Upper lobe of right lung (tissue), 1 donor: ENCODE measurements around the gene BAG5. TPM values are rescaled to one million over a fixed set of nuclear protein-coding genes. Genes with fewer than 3 reads are reported as not detected.

ENCODE experiments used
- ATAC-seq: fragments of 200-7000 bp; cut with Tn5 transposase; one replicate; pipeline ENCODE4 v1.9.1; 2020; ENCODE audit warnings: mild to moderate bottlenecking, moderate library complexity
- DNase-seq: peaks from one replicate; pipeline ENCODE4 v3.0.0-alpha.2; 2020
- H3K27ac ChIP-seq: fragments of 200-600 bp; one replicate; pipeline ENCODE4 v1.8.0; 2022
- H3K27me3 ChIP-seq: fragments of 200-600 bp; one replicate; pipeline ENCODE4 v1.8.0; 2022; ENCODE audit warnings: mild to moderate bottlenecking
- H3K36me3 ChIP-seq: fragments of 200-600 bp; one replicate; pipeline ENCODE4 v1.8.0; 2022
- H3K4me1 ChIP-seq: fragments of 200-600 bp; one replicate; pipeline ENCODE4 v1.8.0; 2022
- H3K4me3 ChIP-seq: fragments of 200-600 bp; one replicate; pipeline ENCODE4 v1.8.0; 2022; ENCODE audit warnings: mild to moderate bottlenecking
- H3K9me3 ChIP-seq: fragments of 200-600 bp; one replicate; pipeline ENCODE4 v1.8.0; 2022
- intact Hi-C: fragments of 100-400 bp; cut with DNase I; formaldehyde crosslinking; loops from one replicate; pipeline ENCODE4 v1.11.0; 2022
- total RNA-seq: library from RNA; stranded (reverse); fragmentation: NEBNext Ultra II Directional; extraction: Animal tissue kit (Norgen Biotek cat#: 25700); gene quantifications from one replicate; pipeline ENCODE4 v1.2.1, GENCODE V29; 2021
- TF ChIP-seq, protein P1 (sequence below): fragments of 200-600 bp; IDR thresholded peaks from one replicate; pipeline ENCODE4 v1.8.0; 2022; ENCODE audit warnings: antibody characterized with exemption
- donor health status: DM: no; HTN: yes; CAD: no; lungs with severe emphysema.

Gene BAG5
- total RNA-seq, 1 donor from 2014 or later = 33.0 TPM

DNA sequence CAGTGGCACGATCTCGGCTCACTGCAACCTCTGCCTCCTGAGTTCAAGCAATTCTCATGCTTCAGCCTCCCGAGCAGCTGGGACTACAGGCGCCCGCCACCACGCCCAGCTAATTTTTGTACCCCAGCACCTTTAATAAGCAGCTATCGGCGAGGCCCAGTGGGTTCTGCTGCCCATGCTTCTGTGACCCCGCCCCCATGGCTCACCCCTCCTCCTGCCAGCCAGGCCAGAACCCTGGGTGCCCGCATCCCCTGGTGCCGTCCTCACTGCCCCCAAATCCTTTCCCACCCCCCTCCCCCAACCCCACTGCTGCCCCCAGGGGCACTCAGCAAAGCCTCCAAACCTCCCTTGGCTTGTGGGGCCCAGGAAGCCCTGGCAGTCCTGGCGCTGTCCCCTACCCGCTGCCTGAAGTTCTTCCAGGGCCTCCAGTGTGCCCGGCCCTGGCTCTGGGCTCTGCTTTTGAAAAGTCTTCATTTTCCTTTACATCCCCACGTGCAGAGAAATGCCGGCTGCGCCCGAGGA lies 14.5 kb downstream of the BAG5 start:
- Histone ChIP-seq H3K27me3 (no peaks in the 10 kb centered on the region), H3K36me3 (no peaks in the 10 kb centered on the region), H3K4me3 (no peak overlapping the region), H3K27ac (no peak overlapping the region), H3K9me3 (no peaks in the 10 kb centered on the region), H3K4me1 (peaks cover 38% of the 10 kb centered on the region)
- TF ChIP-seq, protein P1, sequence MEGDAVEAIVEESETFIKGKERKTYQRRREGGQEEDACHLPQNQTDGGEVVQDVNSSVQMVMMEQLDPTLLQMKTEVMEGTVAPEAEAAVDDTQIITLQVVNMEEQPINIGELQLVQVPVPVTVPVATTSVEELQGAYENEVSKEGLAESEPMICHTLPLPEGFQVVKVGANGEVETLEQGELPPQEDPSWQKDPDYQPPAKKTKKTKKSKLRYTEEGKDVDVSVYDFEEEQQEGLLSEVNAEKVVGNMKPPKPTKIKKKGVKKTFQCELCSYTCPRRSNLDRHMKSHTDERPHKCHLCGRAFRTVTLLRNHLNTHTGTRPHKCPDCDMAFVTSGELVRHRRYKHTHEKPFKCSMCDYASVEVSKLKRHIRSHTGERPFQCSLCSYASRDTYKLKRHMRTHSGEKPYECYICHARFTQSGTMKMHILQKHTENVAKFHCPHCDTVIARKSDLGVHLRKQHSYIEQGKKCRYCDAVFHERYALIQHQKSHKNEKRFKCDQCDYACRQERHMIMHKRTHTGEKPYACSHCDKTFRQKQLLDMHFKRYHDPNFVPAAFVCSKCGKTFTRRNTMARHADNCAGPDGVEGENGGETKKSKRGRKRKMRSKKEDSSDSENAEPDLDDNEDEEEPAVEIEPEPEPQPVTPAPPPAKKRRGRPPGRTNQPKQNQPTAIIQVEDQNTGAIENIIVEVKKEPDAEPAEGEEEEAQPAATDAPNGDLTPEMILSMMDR = no peak
- intact Hi-C loops = loop anchor here (5.0 kb wide), 1 partner anchor 46 kb away; no protein-coding TSS in a partner anchor
- ATAC-seq = no peak
- DNase-seq = no peak

DNA sequence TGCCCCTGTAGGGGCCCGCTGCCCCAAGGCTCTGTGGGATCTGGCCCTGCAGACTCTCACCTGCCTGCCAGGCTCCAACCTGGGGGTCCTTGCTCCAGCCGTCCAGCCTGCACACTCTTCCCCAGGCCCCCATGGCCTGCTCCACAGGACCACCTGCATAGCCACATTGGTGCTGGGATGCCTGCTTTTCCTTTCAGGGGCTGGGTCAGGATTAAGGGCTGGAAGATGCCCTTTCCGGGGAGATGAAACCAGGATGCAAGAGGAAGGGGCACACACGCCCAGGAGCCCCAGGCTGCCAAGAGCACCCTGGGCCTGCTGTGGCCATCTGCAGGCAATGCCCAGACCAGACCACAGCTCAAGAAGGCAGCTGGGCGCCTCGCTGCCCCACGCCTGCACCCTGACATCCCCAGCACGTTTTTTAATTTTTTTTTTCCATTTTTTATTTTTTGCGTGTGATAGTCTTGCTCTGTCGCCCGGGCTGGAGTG lies 15.0 kb downstream of the BAG5 start:
- intact Hi-C loops = loop anchor here (5.0 kb wide), 1 partner anchor 45 kb away; no protein-coding TSS in a partner anchor
- no peaks in the 10 kb centered on the region for H3K9me3 ChIP-seq
- H3K4me3 ChIP-seq = no peak overlapping the region
- no peak overlapping the region for H3K27ac ChIP-seq
- no peak for DNase-seq
- ATAC-seq = no peak
- TF ChIP-seq, protein P1 = no peak
- H3K4me1 ChIP-seq = peaks cover 41% of the 10 kb centered on the region
- H3K27me3 ChIP-seq = no peaks in the 10 kb centered on the region
- H3K36me3 ChIP-seq = no peaks in the 10 kb centered on the region

DNA sequence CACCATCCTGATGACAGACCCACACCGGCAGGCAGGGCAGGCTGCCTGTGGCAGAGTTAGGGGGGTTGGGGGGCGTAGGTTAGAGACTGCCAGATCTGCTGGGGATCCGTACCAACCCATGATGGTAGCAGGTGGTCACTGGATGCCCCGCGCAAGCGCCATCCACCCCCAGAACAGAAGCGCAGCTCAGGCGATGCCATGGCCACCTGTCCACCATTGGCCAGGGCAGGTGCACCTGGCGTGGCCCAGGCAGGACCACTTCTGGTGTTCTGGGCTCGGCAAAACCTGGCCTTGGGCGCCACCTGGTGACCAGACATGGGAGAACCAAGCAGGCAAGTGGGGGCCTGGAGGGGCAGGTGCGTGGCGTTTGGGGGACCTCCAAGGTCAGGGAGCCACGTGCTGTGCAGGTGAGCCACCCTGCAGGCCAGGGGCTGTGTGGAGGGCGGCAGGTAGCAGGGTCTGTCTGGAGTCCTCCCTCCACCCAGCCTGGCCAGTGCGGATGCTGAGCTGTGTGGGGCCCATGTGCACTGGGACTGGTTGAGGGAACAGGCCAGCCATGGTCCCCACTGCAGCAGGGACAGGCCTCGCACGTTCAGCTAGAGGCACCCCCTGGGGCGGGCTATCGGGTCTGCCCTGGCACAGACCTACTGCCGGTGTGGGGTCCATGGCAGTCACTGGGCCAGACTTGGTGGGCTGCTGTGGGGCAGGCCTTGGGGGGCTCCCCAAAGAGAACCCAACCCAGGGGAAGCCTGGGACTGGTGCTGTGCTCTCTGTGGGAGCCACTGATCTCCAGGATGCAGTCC lies 15.6 kb downstream of the BAG5 start:
- peaks cover 41% of the 10 kb centered on the region for H3K4me1 ChIP-seq
- intact Hi-C loops = loop anchor here (5.0 kb wide), 1 partner anchor 45 kb away; no protein-coding TSS in a partner anchor
- ATAC-seq = peak; percentile 70

DNA sequence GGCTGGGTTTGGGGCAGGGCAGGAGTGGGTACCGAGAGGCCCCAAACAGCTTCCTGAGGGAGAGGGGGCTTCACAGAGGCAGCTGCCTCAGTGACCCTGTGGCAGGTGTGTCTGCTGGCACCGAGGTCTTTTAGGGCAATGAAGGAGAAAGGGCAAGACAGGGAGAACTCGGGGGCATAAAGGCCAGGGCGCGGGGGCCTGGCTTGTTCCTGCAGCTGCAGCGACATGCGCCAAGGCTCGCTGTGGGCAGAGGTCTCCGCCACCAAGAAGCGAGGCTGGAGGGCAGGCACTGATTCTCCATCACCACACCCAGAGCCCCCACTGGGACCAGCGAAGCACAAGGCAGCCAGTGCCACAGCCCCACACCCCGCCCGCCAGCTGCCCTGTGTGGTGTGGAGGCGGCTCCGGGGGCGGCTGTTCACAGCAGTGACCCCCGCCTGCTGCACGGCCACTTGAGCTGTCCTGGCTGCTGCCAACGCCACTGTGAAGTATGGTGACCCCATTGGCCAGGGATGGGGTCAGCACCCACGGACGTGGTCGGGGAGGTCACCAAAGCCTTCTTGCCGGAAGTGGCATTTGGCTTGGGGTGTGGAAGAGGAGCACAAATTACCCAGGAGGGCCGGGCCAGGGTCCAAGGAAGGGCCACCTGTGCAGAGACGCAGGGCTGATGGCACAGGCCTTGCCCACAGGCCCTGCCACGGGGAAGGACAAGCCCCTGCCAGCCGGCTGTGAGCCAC lies 16.4 kb downstream of the BAG5 start:
- Histone ChIP-seq H3K9me3 (no peaks in the 10 kb centered on the region), H3K27me3 (no peaks in the 10 kb centered on the region), H3K4me1 (peaks cover 41% of the 10 kb centered on the region), H3K4me3 (no peak overlapping the region), H3K27ac (no peak overlapping the region), H3K36me3 (no peaks in the 10 kb centered on the region)
- TF ChIP-seq, protein P1 = no peak
- intact Hi-C loops = loop anchor here (5.0 kb wide), 1 partner anchor 44 kb away; no protein-coding TSS in a partner anchor
- DNase-seq (no peak), ATAC-seq (no peak)

More for the DNA sequence above, 15.6 kb downstream of the BAG5 start:
- no peaks in the 10 kb centered on the region for H3K27me3 ChIP-seq
- peak; percentile 88 for DNase-seq
- H3K9me3 ChIP-seq = no peaks in the 10 kb centered on the region
- no peak overlapping the region for H3K4me3 ChIP-seq
- no peak overlapping the region for H3K27ac ChIP-seq
- no peaks in the 10 kb centered on the region for H3K36me3 ChIP-seq
- TF ChIP-seq, protein P1 = peak; percentile 87

DNA sequence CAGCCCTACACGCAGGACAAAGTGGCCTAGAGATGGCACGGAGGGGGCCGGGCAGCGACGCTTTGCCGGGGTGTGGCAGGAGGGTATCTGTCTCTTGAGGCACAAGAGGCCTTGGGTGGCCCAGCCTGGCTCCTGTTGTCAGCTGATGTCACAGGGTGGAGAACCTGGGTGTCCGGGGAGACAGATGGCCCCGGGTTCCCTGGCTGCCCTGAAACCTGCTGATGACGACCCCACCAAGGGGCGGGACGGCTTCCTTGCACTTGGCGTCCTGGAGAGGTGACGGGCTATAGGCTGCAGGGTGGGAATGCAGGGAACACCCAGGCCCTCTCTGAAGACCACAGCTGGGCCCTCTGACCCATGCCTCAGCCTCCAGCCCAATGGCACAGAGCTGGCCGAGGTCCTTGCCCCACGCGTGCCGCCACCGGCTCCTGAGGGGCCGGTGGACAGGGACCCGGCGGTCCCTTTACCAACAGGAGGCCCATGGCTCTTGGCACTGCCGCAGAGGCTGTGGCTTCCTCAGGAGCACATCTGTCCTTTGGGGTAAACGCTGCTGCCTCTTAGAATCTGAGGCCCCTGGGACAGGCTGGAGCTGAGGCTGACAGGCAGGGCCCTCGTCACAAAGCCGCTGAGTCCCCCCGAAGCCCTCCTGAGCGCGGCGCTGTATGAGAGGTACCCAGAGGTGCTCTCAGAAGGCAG lies 17.1 kb downstream of the BAG5 start:
- TF ChIP-seq, protein P1 = no peak
- Histone ChIP-seq H3K4me1 (peaks cover 42% of the 10 kb centered on the region), H3K27ac (no peak overlapping the region), H3K4me3 (no peak overlapping the region), H3K9me3 (no peaks in the 10 kb centered on the region), H3K27me3 (no peaks in the 10 kb centered on the region), H3K36me3 (no peaks in the 10 kb centered on the region)
- DNase-seq (no peak), ATAC-seq (no peak)
- intact Hi-C loops = loop anchor here (5.0 kb wide), 1 partner anchor 43 kb away; no protein-coding TSS in a partner anchor
